ENCODE results near the gene TRAF1.

DNA sequence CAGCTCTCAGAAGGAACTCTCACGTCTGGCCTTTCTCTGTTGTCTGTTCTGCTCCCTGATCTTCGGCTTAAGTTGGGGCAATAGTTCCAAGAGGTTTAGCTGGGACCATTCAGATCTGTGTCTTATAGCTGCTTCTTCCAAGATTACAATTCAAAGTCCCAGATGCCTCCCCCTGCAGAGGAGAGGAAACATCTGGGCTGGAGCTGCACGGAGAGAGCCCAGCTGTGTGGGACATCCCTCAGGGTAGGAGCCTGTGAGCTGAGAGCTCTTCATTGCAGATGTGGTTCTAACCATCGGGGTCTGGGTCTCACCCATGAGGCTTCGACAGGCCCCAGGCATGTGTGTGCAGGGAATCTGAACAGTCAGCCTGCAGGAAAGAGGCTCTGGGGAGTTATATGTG is 40.6 kb downstream of the TRAF1 start:
- TF ChIP-seq, protein P1, sequence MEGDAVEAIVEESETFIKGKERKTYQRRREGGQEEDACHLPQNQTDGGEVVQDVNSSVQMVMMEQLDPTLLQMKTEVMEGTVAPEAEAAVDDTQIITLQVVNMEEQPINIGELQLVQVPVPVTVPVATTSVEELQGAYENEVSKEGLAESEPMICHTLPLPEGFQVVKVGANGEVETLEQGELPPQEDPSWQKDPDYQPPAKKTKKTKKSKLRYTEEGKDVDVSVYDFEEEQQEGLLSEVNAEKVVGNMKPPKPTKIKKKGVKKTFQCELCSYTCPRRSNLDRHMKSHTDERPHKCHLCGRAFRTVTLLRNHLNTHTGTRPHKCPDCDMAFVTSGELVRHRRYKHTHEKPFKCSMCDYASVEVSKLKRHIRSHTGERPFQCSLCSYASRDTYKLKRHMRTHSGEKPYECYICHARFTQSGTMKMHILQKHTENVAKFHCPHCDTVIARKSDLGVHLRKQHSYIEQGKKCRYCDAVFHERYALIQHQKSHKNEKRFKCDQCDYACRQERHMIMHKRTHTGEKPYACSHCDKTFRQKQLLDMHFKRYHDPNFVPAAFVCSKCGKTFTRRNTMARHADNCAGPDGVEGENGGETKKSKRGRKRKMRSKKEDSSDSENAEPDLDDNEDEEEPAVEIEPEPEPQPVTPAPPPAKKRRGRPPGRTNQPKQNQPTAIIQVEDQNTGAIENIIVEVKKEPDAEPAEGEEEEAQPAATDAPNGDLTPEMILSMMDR (IDR thresholded peaks at IDR 0.05), result no peak
- TF ChIP-seq POLR2A (IDR thresholded peaks at IDR 0.05), result no peak

Data from testis (tissue), 2 donors.